ENCODE results near the gene RCAN2.

Gene RCAN2

DNA sequence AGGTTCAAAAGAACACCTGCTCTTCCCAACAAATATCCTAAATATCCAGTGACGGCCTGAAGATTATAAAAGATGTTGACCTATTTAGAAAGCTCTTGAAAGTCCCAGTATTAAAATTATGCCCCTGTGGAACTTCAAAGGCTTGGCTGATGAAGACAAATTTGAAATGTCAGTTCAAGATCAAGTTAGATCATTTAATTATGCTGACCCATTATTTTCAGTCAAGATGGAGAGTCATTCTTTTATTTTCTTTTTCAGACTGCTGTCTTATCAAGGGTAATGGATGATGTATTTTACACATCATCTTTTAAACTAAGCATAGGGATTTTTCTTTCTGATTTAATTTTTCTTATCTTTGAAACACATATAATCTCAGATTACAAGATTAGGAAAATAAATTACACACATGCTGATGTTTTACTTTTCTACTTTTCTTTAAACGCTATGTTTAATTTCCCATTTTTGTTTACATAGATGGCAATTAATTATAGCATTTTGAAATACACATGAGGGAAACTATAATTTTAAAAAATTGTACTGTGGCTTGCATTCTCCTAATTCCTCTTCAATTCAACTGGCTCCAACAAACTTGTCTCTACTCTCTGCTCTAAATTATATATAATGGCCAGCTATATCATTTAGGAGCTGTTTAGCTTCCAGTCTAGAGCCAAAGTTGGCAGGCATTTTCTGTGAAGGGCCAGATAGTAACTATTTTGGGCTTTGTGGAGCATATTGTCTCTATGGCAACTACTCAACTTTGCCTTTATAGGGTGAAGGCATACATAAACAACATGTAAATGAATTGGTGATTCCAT, 123.7 kb downstream of the RCAN2 start:
- H3K4me1 ChIP-seq (ENCODE audit: control insufficient read depth, insufficient read depth, low read length): no peaks in the 10 kb centered on the region
- no peak overlapping the region for H3K27ac ChIP-seq (ENCODE audit: low read length)
- H3K9ac ChIP-seq (ENCODE audit: low read length in 2 of 2): no peak overlapping the region

GRCh38 chr6:46366190-46366900, 124.9 kb downstream of the RCAN2 start:
- H3K9me3 ChIP-seq (ENCODE audit: control insufficient read depth in 2 of 2, low read length in 2 of 2): no peaks in the 10 kb centered on the region
- H3K4me1 ChIP-seq (ENCODE audit: control insufficient read depth, insufficient read depth, low read length): no peaks in the 10 kb centered on the region
- no peaks in the 10 kb centered on the region for H3K27me3 ChIP-seq (ENCODE audit: control insufficient read depth in 1 of 2, insufficient read depth in 2 of 2, low read length in 2 of 2)
- no peak overlapping the region for H3K9ac ChIP-seq (ENCODE audit: low read length in 2 of 2)
- no peak overlapping the region for H3K27ac ChIP-seq (ENCODE audit: low read length)
- H3K4me3 ChIP-seq (ENCODE audit: low read length in 2 of 2): no peak overlapping the region
- no peaks in the 10 kb centered on the region for H3K36me3 ChIP-seq (ENCODE audit: control insufficient read depth in 2 of 2, insufficient read depth in 2 of 2, low read length in 2 of 2)

More for the DNA sequence above, 123.7 kb downstream of the RCAN2 start:
- Histone ChIP-seq H3K9me3 (ENCODE audit: control insufficient read depth in 2 of 2, low read length in 2 of 2) (no peaks in the 10 kb centered on the region), H3K4me3 (ENCODE audit: low read length in 2 of 2) (no peak overlapping the region), H3K36me3 (ENCODE audit: control insufficient read depth in 2 of 2, insufficient read depth in 2 of 2, low read length in 2 of 2) (no peaks in the 10 kb centered on the region), H3K27me3 (ENCODE audit: control insufficient read depth in 1 of 2, insufficient read depth in 2 of 2, low read length in 2 of 2) (no peaks in the 10 kb centered on the region)

DNA sequence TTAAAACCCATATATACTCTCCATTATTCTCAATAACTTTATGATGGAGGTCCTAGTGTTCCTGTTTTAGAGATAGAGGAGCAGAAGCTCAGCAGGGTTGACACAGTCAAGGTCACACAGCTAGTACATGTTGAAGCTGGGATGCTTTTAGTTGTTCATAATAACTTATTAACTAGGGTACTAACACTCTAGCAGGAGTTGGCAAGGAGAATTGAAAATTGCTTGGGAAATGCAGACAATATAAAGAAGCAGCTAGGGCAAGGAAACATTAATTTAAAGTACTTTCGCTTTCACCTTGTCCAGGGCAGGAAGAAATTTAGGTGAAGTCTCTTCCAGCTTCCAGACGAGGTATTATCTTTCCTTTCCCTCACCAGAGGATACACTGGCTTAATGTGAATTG, 133.7 kb downstream of the RCAN2 start:
- no peak overlapping the region for H3K27ac ChIP-seq (ENCODE audit: low read length)

DNA sequence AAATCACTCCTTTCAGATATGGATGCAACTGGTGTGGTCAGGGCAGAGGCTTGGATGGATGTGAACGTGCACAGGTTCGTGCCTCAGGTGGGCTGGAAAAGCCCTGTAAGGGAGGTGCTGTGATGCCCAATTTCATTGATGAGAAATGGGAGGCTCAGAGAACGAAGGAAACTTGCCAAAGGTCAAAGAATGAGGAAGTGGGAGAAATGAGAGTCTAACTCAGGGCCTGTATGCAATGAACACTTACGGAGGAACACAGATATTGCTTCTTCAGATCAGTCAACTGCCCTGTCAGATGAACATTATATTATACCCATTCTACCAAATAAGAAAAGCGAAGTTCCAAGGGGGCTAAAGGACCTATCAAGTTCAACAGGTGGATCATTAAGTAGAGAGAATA, 134.7 kb downstream of the RCAN2 start:
- Histone ChIP-seq H3K9ac (ENCODE audit: low read length in 2 of 2) (no peak overlapping the region), H3K4me3 (ENCODE audit: low read length in 2 of 2) (no peak overlapping the region), H3K9me3 (ENCODE audit: control insufficient read depth in 2 of 2, low read length in 2 of 2) (no peaks in the 10 kb centered on the region), H3K4me1 (ENCODE audit: control insufficient read depth, insufficient read depth, low read length) (peaks cover 9% of the 10 kb centered on the region), H3K27me3 (ENCODE audit: control insufficient read depth in 1 of 2, insufficient read depth in 2 of 2, low read length in 2 of 2) (no peaks in the 10 kb centered on the region), H3K27ac (ENCODE audit: low read length) (no peak overlapping the region), H3K36me3 (ENCODE audit: control insufficient read depth in 2 of 2, insufficient read depth in 2 of 2, low read length in 2 of 2) (no peaks in the 10 kb centered on the region)

More for the DNA sequence above, 133.7 kb downstream of the RCAN2 start:
- Histone ChIP-seq H3K4me1 (ENCODE audit: control insufficient read depth, insufficient read depth, low read length) (peaks cover 4% of the 10 kb centered on the region), H3K9me3 (ENCODE audit: control insufficient read depth in 2 of 2, low read length in 2 of 2) (no peaks in the 10 kb centered on the region), H3K36me3 (ENCODE audit: control insufficient read depth in 2 of 2, insufficient read depth in 2 of 2, low read length in 2 of 2) (no peaks in the 10 kb centered on the region), H3K9ac (ENCODE audit: low read length in 2 of 2) (no peak overlapping the region), H3K4me3 (ENCODE audit: low read length in 2 of 2) (no peak overlapping the region), H3K27me3 (ENCODE audit: control insufficient read depth in 1 of 2, insufficient read depth in 2 of 2, low read length in 2 of 2) (no peaks in the 10 kb centered on the region)

GRCh38 chr6:46353528-46353927, 137.7 kb downstream of the RCAN2 start:
- Histone ChIP-seq H3K9ac (ENCODE audit: low read length in 2 of 2) (no peak overlapping the region), H3K27me3 (ENCODE audit: control insufficient read depth in 1 of 2, insufficient read depth in 2 of 2, low read length in 2 of 2) (no peaks in the 10 kb centered on the region), H3K4me1 (ENCODE audit: control insufficient read depth, insufficient read depth, low read length) (peaks cover 13% of the 10 kb centered on the region), H3K36me3 (ENCODE audit: control insufficient read depth in 2 of 2, insufficient read depth in 2 of 2, low read length in 2 of 2) (no peaks in the 10 kb centered on the region), H3K9me3 (ENCODE audit: control insufficient read depth in 2 of 2, low read length in 2 of 2) (no peaks in the 10 kb centered on the region), H3K4me3 (ENCODE audit: low read length in 2 of 2) (no peak overlapping the region), H3K27ac (ENCODE audit: low read length) (no peak overlapping the region)

- H3K9me3 ChIP-seq (ENCODE audit: control insufficient read depth in 2 of 2, low read length in 2 of 2): no peaks in the 10 kb centered on the region
- no peak overlapping the region for H3K27ac ChIP-seq (ENCODE audit: low read length)
- no peak overlapping the region for H3K9ac ChIP-seq (ENCODE audit: low read length in 2 of 2)
- H3K4me3 ChIP-seq (ENCODE audit: low read length in 2 of 2): peak overlapping the region in 1 of 2 donors; percentile 11
- H3K36me3 ChIP-seq (ENCODE audit: control insufficient read depth in 2 of 2, insufficient read depth in 2 of 2, low read length in 2 of 2): no peaks in the 10 kb centered on the region
- peaks cover 13% of the 10 kb centered on the region for H3K4me1 ChIP-seq (ENCODE audit: control insufficient read depth, insufficient read depth, low read length)
- no peaks in the 10 kb centered on the region for H3K27me3 ChIP-seq (ENCODE audit: control insufficient read depth in 1 of 2, insufficient read depth in 2 of 2, low read length in 2 of 2)
These were observed 138.5 kb downstream of the RCAN2 start for GRCh38 chr6:46352541-46353268.

- no peak overlapping the region for H3K9ac ChIP-seq (ENCODE audit: low read length in 2 of 2)
- H3K4me1 ChIP-seq (ENCODE audit: control insufficient read depth, insufficient read depth, low read length): peaks cover 13% of the 10 kb centered on the region
- H3K27me3 ChIP-seq (ENCODE audit: control insufficient read depth in 1 of 2, insufficient read depth in 2 of 2, low read length in 2 of 2): no peaks in the 10 kb centered on the region
- H3K9me3 ChIP-seq (ENCODE audit: control insufficient read depth in 2 of 2, low read length in 2 of 2): no peaks in the 10 kb centered on the region
- H3K4me3 ChIP-seq (ENCODE audit: low read length in 2 of 2): no peak overlapping the region
- no peaks in the 10 kb centered on the region for H3K36me3 ChIP-seq (ENCODE audit: control insufficient read depth in 2 of 2, insufficient read depth in 2 of 2, low read length in 2 of 2)
- no peak overlapping the region for H3K27ac ChIP-seq (ENCODE audit: low read length)
These were observed 140.5 kb downstream of the RCAN2 start for GRCh38 chr6:46350714-46351113.

DNA sequence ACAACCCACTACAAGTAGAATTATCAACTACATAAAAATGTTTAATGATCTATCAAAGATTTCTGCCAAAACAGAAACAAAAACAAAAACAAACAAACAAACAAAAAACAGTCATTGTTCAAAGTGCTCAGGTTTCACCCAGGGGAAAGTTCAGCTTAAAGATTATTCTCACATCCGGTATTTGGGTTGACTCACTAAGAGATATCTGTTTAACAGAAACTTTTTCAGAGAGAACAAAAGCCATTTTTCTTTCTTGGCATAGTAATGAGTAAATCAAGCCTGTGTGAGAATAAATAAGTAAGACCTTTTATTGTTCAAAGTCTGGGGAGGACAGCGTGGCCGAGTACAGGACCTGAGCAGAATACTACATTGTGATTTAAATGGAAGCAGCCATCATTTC, 143.6 kb downstream of the RCAN2 start:
- Histone ChIP-seq H3K27ac (ENCODE audit: low read length) (no peak overlapping the region), H3K27me3 (ENCODE audit: control insufficient read depth in 1 of 2, insufficient read depth in 2 of 2, low read length in 2 of 2) (no peaks in the 10 kb centered on the region), H3K4me3 (ENCODE audit: low read length in 2 of 2) (no peak overlapping the region)

DNA sequence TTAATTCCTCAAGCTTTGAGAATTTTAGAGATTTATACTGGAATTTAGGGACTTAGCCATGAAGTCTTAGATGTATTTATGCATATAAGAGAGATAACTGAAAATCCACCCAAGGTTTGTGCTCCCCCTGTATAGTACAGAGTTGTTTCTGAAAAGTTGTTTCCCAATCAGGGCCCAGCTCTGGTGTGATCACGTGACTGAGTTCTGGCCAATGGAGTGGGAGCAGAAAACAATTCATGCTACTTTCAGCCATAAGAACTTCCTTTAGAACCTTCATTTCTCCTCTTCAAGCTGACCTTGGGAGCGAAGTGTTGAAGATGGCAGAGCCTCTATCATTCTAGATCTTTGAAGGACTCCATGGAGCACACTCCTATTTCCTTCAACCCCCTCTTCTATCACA, 151.0 kb downstream of the RCAN2 start:
- Histone ChIP-seq H3K9me3 (ENCODE audit: control insufficient read depth in 2 of 2, low read length in 2 of 2) (no peaks in the 10 kb centered on the region), H3K4me1 (ENCODE audit: control insufficient read depth, insufficient read depth, low read length) (no peaks in the 10 kb centered on the region), H3K9ac (ENCODE audit: low read length in 2 of 2) (no peak overlapping the region), H3K27ac (ENCODE audit: low read length) (no peak overlapping the region), H3K27me3 (ENCODE audit: control insufficient read depth in 1 of 2, insufficient read depth in 2 of 2, low read length in 2 of 2) (no peaks in the 10 kb centered on the region), H3K4me3 (ENCODE audit: low read length in 2 of 2) (no peak overlapping the region), H3K36me3 (ENCODE audit: control insufficient read depth in 2 of 2, insufficient read depth in 2 of 2, low read length in 2 of 2) (no peaks in the 10 kb centered on the region)

More for the DNA sequence above, 143.6 kb downstream of the RCAN2 start:
- Histone ChIP-seq H3K9me3 (ENCODE audit: control insufficient read depth in 2 of 2, low read length in 2 of 2) (no peaks in the 10 kb centered on the region), H3K9ac (ENCODE audit: low read length in 2 of 2) (no peak overlapping the region), H3K36me3 (ENCODE audit: control insufficient read depth in 2 of 2, insufficient read depth in 2 of 2, low read length in 2 of 2) (no peaks in the 10 kb centered on the region), H3K4me1 (ENCODE audit: control insufficient read depth, insufficient read depth, low read length) (peaks cover 9% of the 10 kb centered on the region)

DNA sequence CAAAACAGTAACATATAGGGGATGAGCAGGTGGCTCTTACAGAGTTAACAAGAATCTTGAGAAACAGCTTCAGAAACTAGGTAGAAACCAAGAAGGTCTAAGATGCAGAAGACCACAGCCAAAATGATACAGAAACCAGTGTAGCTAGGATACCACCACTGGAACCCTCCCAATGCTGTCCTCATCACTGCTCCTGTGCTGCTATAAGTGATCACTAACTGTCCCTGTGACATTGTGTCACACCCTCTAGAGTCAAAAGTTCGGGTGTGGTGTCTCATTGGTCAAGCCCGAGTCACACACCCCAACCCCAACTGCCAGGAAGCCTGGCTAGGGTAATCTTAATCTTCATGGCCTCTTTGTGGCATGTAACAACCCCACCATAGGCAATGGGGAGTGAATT, 153.1 kb downstream of the RCAN2 start:
- Histone ChIP-seq H3K27me3 (ENCODE audit: control insufficient read depth in 1 of 2, insufficient read depth in 2 of 2, low read length in 2 of 2) (no peaks in the 10 kb centered on the region), H3K4me3 (ENCODE audit: low read length in 2 of 2) (no peak overlapping the region), H3K27ac (ENCODE audit: low read length) (no peak overlapping the region), H3K36me3 (ENCODE audit: control insufficient read depth in 2 of 2, insufficient read depth in 2 of 2, low read length in 2 of 2) (no peaks in the 10 kb centered on the region), H3K4me1 (ENCODE audit: control insufficient read depth, insufficient read depth, low read length) (no peaks in the 10 kb centered on the region), H3K9ac (ENCODE audit: low read length in 2 of 2) (no peak overlapping the region), H3K9me3 (ENCODE audit: control insufficient read depth in 2 of 2, low read length in 2 of 2) (no peaks in the 10 kb centered on the region)
